Measurements from ENCODE around the gene MAPT. TPM values are rescaled to one million over a fixed set of nuclear protein-coding genes. Genes with fewer than 3 reads are reported as not detected.

Gene MAPT
- total and polyA plus RNA-seq, 4 experiments from 2014 or later: 0.22 to 2.1 (median 1.1) TPM

GRCh38 chr17:46033392-46033791 is 139.0 kb downstream of the MAPT start:
- H3K36me3 Mint-ChIP-seq: peaks cover 69 to 96% of the 10 kb centered on the region in 2 donors
- POLR2A ChIA-PET (ENCODE audit: partially characterized antibody): interaction anchor here (1.7 kb wide), 1 partner anchor 13 kb away, joined by 6 read pairs; no protein-coding TSS in a partner anchor

GRCh38 chr17:46035112-46035818 is 140.9 kb downstream of the MAPT start:
- no peak overlapping the region for H3K4me3 ChIP-seq (ENCODE audit: low read length in 2 of 2)
- ChIA-PET POLR2A (ENCODE audit: partially characterized antibody) (interaction anchor here (0.7 to 1.6 kb wide), 3 partner anchors 14 to 159 kb away, joined by 3 to 10 read pairs (median 3); partner anchors contain the start of gene KANSL1), CTCF (ENCODE audit: partially characterized antibody) (interaction anchor here (0.7 to 2.5 kb wide), 6 partner anchors 10 to 178 kb away, joined by 3 to 12 read pairs (median 4); no protein-coding TSS in a partner anchor)
- Mint-ChIP-seq H3K36me3 (peaks cover 82 to 98% of the 10 kb centered on the region in 2 donors), H3K9me3 (peaks cover 0 to 4% (median 0%) of the 10 kb centered on the region in 8 donors), H3K27ac (peak overlapping the region; percentile 3 to 80 (median 58)), H3K4me1 (peaks cover 11 to 19% (median 12%) of the 10 kb centered on the region in 4 donors), H3K27me3 (no peaks in the 10 kb centered on the region), H3K4me3 (no peak overlapping the region)
- DNase-seq: peak in 3 of 5 donors; percentile 13 to 57 (median 24)
- no peak overlapping the region for H3K27ac ChIP-seq (ENCODE audit: low read depth, low read length)
- intact Hi-C loops (cut with micrococcal nuclease): no loop called here
- peaks cover 97% of the 10 kb centered on the region for H3K36me3 ChIP-seq (ENCODE audit: insufficient read depth, low read length)
- no peaks in the 10 kb centered on the region for H3K9me3 ChIP-seq (ENCODE audit: control insufficient read depth in 1 of 2, low read length in 2 of 2)
- H3K4me1 ChIP-seq (ENCODE audit: insufficient read depth, low read length): peaks cover 7% of the 10 kb centered on the region
- no peaks in the 10 kb centered on the region for H3K27me3 ChIP-seq (ENCODE audit: insufficient read depth, low read length)

More at GRCh38 chr17:46033392-46033791, 139.0 kb downstream of the MAPT start:
- DNase-seq: no peak
- Histone ChIP-seq H3K4me1 (ENCODE audit: insufficient read depth, low read length) (peaks cover 16% of the 10 kb centered on the region), H3K27ac (ENCODE audit: low read depth, low read length) (no peak overlapping the region), H3K36me3 (ENCODE audit: insufficient read depth, low read length) (peaks cover 94% of the 10 kb centered on the region), H3K4me3 (ENCODE audit: low read length in 2 of 2) (no peak overlapping the region), H3K9me3 (ENCODE audit: control insufficient read depth in 1 of 2, low read length in 2 of 2) (no peaks in the 10 kb centered on the region), H3K27me3 (ENCODE audit: insufficient read depth, low read length) (no peaks in the 10 kb centered on the region)
- peak overlapping the region in 4 of 7 donors; percentile 25 to 86 (median 53) for H3K27ac Mint-ChIP-seq
- no peak overlapping the region for H3K4me3 Mint-ChIP-seq
- no peaks in the 10 kb centered on the region for H3K9me3 Mint-ChIP-seq
- H3K4me1 Mint-ChIP-seq: peaks cover 8 to 28% (median 21%) of the 10 kb centered on the region in 4 donors
- CTCF ChIA-PET (ENCODE audit: partially characterized antibody): interaction anchor here (1.6 to 2.5 kb wide), 2 partner anchors 11 to 31 kb away, joined by 6 to 12 read pairs; no protein-coding TSS in a partner anchor
- no peaks in the 10 kb centered on the region for H3K27me3 Mint-ChIP-seq
- intact Hi-C loops (cut with micrococcal nuclease): no loop called here

- no peaks in the 10 kb centered on the region for H3K27me3 ChIP-seq (ENCODE audit: insufficient read depth, low read length)
- peaks cover 76 to 97% of the 10 kb centered on the region in 2 donors for H3K36me3 Mint-ChIP-seq
- intact Hi-C loops (cut with micrococcal nuclease): no loop called here
Observed at GRCh38 chr17:46036491-46036890, 142.1 kb downstream of the MAPT start.

GRCh38 chr17:46037722-46038255 is 143.4 kb downstream of the MAPT start:
- no peak overlapping the region for H3K4me3 Mint-ChIP-seq
- ChIA-PET CTCF (ENCODE audit: partially characterized antibody) (interaction anchor here (0.5 to 3.3 kb wide), 6 partner anchors 8 to 177 kb away, joined by 3 to 9 read pairs (median 4); no protein-coding TSS in a partner anchor), POLR2A (ENCODE audit: partially characterized antibody) (no interaction called here)
- Histone ChIP-seq H3K27me3 (ENCODE audit: insufficient read depth, low read length) (no peaks in the 10 kb centered on the region), H3K4me3 (ENCODE audit: low read length in 2 of 2) (no peak overlapping the region), H3K27ac (ENCODE audit: low read depth, low read length) (no peak overlapping the region), H3K4me1 (ENCODE audit: insufficient read depth, low read length) (peaks cover 7% of the 10 kb centered on the region), H3K36me3 (ENCODE audit: insufficient read depth, low read length) (peaks cover 92% of the 10 kb centered on the region), H3K9me3 (ENCODE audit: control insufficient read depth in 1 of 2, low read length in 2 of 2) (no peaks in the 10 kb centered on the region)
- H3K36me3 Mint-ChIP-seq: peaks cover 65 to 91% of the 10 kb centered on the region in 2 donors
- intact Hi-C loops (cut with micrococcal nuclease): no loop called here
- peaks cover 0 to 4% (median 0%) of the 10 kb centered on the region in 8 donors for H3K9me3 Mint-ChIP-seq
- no peaks in the 10 kb centered on the region for H3K27me3 Mint-ChIP-seq
- H3K27ac Mint-ChIP-seq: peak overlapping the region; percentile 1 to 79 (median 57)
- H3K4me1 Mint-ChIP-seq: peaks cover 8 to 15% (median 10%) of the 10 kb centered on the region in 4 donors
- DNase-seq: no peak

More at GRCh38 chr17:46036491-46036890, 142.1 kb downstream of the MAPT start:
- CTCF ChIA-PET (ENCODE audit: partially characterized antibody): interaction anchor here (0.8 to 3.3 kb wide), 3 partner anchors 8 to 178 kb away, joined by 4 to 8 read pairs (median 5); no protein-coding TSS in a partner anchor
- H3K27me3 Mint-ChIP-seq: no peaks in the 10 kb centered on the region
- no peaks in the 10 kb centered on the region for H3K9me3 ChIP-seq (ENCODE audit: control insufficient read depth in 1 of 2, low read length in 2 of 2)
- H3K27ac Mint-ChIP-seq: peak overlapping the region in 4 of 7 donors; percentile 5 to 80 (median 54)
- POLR2A ChIA-PET (ENCODE audit: partially characterized antibody): no interaction called here
- peaks cover 97% of the 10 kb centered on the region for H3K36me3 ChIP-seq (ENCODE audit: insufficient read depth, low read length)
- no peak overlapping the region for H3K27ac ChIP-seq (ENCODE audit: low read depth, low read length)
- DNase-seq: no peak
- H3K4me1 ChIP-seq (ENCODE audit: insufficient read depth, low read length): peaks cover 7% of the 10 kb centered on the region
- no peak overlapping the region for H3K4me3 ChIP-seq (ENCODE audit: low read length in 2 of 2)
- H3K4me3 Mint-ChIP-seq: no peak overlapping the region
- peaks cover 0 to 4% (median 0%) of the 10 kb centered on the region in 8 donors for H3K9me3 Mint-ChIP-seq
- peaks cover 8 to 15% (median 10%) of the 10 kb centered on the region in 4 donors for H3K4me1 Mint-ChIP-seq

- H3K27me3 ChIP-seq (ENCODE audit: insufficient read depth, low read length): no peaks in the 10 kb centered on the region
- DNase-seq: no peak
- H3K27ac ChIP-seq (ENCODE audit: low read depth, low read length): no peak overlapping the region
- Mint-ChIP-seq H3K27me3 (no peaks in the 10 kb centered on the region), H3K4me1 (peaks cover 8 to 15% (median 10%) of the 10 kb centered on the region in 4 donors), H3K36me3 (peaks cover 59 to 91% of the 10 kb centered on the region in 2 donors), H3K9me3 (peaks cover 0 to 4% (median 0%) of the 10 kb centered on the region in 8 donors), H3K27ac (peak overlapping the region in 5 of 7 donors; percentile 3 to 79 (median 56)), H3K4me3 (no peak overlapping the region)
- ChIA-PET CTCF (ENCODE audit: partially characterized antibody) (interaction anchor here (1.2 to 3.3 kb wide), 5 partner anchors 9 to 176 kb away, joined by 3 to 9 read pairs (median 4); partner anchors contain the start of gene KANSL1), POLR2A (ENCODE audit: partially characterized antibody) (interaction anchor here (1.0 to 1.8 kb wide), 2 partner anchors 149 to 155 kb away, joined by 3 to 5 read pairs; partner anchors contain the start of gene KANSL1)
- H3K9me3 ChIP-seq (ENCODE audit: control insufficient read depth in 1 of 2, low read length in 2 of 2): no peaks in the 10 kb centered on the region
- peaks cover 7% of the 10 kb centered on the region for H3K4me1 ChIP-seq (ENCODE audit: insufficient read depth, low read length)
- intact Hi-C loops (cut with micrococcal nuclease): no loop called here
- H3K4me3 ChIP-seq (ENCODE audit: low read length in 2 of 2): no peak overlapping the region
- peaks cover 92% of the 10 kb centered on the region for H3K36me3 ChIP-seq (ENCODE audit: insufficient read depth, low read length)
Observed at GRCh38 chr17:46038414-46038813, 144.1 kb downstream of the MAPT start.

GRCh38 chr17:46038937-46039336 is 144.6 kb downstream of the MAPT start:
- POLR2A ChIA-PET (ENCODE audit: partially characterized antibody): interaction anchor here (1.0 to 1.8 kb wide), 2 partner anchors 148 to 154 kb away, joined by 3 to 5 read pairs; partner anchors contain the start of gene KANSL1
- no peak for DNase-seq
- H3K36me3 Mint-ChIP-seq: peaks cover 61 to 91% of the 10 kb centered on the region in 2 donors
- H3K4me1 Mint-ChIP-seq: peaks cover 8 to 15% (median 10%) of the 10 kb centered on the region in 4 donors
- H3K27ac Mint-ChIP-seq: peak overlapping the region in 3 of 7 donors; percentile 31 to 51 (median 48)
- no peaks in the 10 kb centered on the region for H3K9me3 ChIP-seq (ENCODE audit: control insufficient read depth in 1 of 2, low read length in 2 of 2)
- H3K4me3 ChIP-seq (ENCODE audit: low read length in 2 of 2): no peak overlapping the region
- no peak overlapping the region for H3K4me3 Mint-ChIP-seq
- intact Hi-C loops (cut with micrococcal nuclease): no loop called here
- no peak overlapping the region for H3K27ac ChIP-seq (ENCODE audit: low read depth, low read length)
- peaks cover 0 to 4% (median 0%) of the 10 kb centered on the region in 8 donors for H3K9me3 Mint-ChIP-seq
- CTCF ChIA-PET (ENCODE audit: partially characterized antibody): interaction anchor here (1.3 to 3.3 kb wide), 5 partner anchors 9 to 176 kb away, joined by 3 to 9 read pairs (median 4); partner anchors contain the start of gene KANSL1
- peaks cover 91% of the 10 kb centered on the region for H3K36me3 ChIP-seq (ENCODE audit: insufficient read depth, low read length)
- no peaks in the 10 kb centered on the region for H3K27me3 ChIP-seq (ENCODE audit: insufficient read depth, low read length)
- peaks cover 7% of the 10 kb centered on the region for H3K4me1 ChIP-seq (ENCODE audit: insufficient read depth, low read length)
- no peaks in the 10 kb centered on the region for H3K27me3 Mint-ChIP-seq
